Motor neuron (in vitro differentiated cells): ENCODE results near the gene EXOC3L2. TPM values are rescaled to one million over a fixed set of nuclear protein-coding genes. Genes with fewer than 3 reads are reported as not detected.

Source experiments
- ATAC-seq, 8 experiments: fragments of 200-7000 bp; cut with Tn5 transposase; replicated peaks in 6 of 8; 2 replicates each; pipeline ENCODE4 v1.8.0; 2021; ENCODE audit warnings: mild to moderate bottlenecking in 8 of 8, moderate library complexity in 8 of 8
- H3K27ac ChIP-seq, 2 donors: fragments of 250-450 bp; sonication (Bioruptor Pico); 2 replicates each; pipeline ENCODE4 v1.9.0; 2021; ENCODE audit warnings: antibody characterized with exemption in 2 of 2, mild to moderate bottlenecking in 2 of 2, moderate library complexity in 1 of 2
- H3K4me1 ChIP-seq, 2 donors: fragments of 250-450 bp; sonication (Bioruptor Pico); replicated peaks in 1 of 2; 2 replicates each; pipeline ENCODE4 v1.6.1; 2021; ENCODE audit warnings: antibody characterized with exemption in 2 of 2, mild to moderate bottlenecking in 2 of 2, moderate library complexity in 1 of 2
- H3K4me3 ChIP-seq, 5 donors: fragments of 250-450 bp; sonication (Bioruptor Pico); 2 replicates each; pipeline ENCODE4 v1.9.0; 2021; ENCODE audit warnings: antibody characterized with exemption in 5 of 5, mild to moderate bottlenecking in 5 of 5, moderate library complexity in 4 of 5
- WGBS, 10 experiments: fragments of 450-650 bp; shearing (Covaris generic); methylation state at CpG; one replicate each; pipeline ENCODE4 v1.0.0; 2022; 5-methylcytosine and 5-hydroxymethylcytosine counted together
- in situ Hi-C, 9 experiments: fragments of 400-800 bp; cut with MboI; loops; one replicate each; pipeline ENCODE4 v1.15.0; 2021; ENCODE audit warnings: low sequenced_read_pairs in 9 of 9, low pct_unique_long_range_greater_than_20kb in 2 of 9; ENCODE audit not compliant: unreplicated experiment in 9 of 9
- total RNA-seq, 8 experiments: library from RNA; unstranded; fragments of 300-600 nt; gene quantifications; 2 replicates each; pipeline versions ENCODE4 v1.2.3 to v1.2.4, GENCODE V29; 2022

The EXOC3L2 gene
- total RNA-seq, 8 experiments from 2014 or later: 0.04 to 0.51 (median 0.24) TPM; not detected in 1

DNA sequence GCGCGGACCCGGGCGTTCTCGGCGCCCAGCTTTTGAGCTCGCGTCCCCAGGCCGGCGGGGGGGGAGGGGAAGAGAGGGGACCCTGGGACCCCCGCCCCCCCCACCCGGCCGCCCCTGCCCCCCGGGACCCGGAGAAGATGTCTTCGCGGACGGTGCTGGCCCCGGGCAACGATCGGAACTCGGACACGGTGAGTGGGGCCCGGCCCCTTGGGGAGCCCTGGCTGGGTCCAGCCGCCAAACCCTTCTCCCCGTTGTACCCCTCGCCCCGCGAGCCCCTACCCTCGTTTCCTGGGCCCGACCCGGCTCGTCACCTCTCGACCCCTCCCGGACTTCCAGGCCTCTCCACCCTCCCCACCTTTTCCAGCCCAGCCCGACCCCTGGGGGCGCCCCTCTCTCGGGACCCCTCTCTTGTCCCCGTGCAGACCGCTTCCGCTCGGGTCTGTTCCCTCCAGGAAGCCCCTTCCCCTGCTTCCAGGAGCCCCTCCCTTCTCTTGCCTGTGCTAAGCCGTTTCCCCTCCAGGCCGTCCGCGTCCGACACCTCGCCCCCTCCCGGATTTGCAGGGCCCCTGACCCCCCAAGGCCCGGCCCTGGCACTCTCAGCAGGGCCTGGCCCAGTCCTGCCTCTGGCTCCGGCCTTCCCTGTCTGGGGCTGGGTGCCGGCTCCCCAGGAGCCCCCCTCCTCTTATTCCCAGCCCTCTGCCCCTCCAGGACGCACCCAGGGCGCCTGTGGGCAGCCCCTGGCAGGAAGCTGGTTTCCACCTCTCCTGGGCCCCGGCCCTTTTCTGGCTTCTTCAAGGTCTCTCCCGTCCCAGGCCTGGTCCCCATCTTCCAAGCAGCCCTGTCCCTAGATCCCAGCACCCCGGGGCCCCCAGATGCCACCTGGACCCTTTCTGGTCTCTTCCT, 6.5 kb upstream of the EXOC3L2 start:
- Histone ChIP-seq H3K27ac (peak overlapping the region; percentile 40 to 53), H3K4me1 (peaks cover 5% of the 10 kb centered on the region in 2 donors), H3K4me3 (peak overlapping the region; percentile 54 to 95 (median 85))
- peak; percentile 9 to 57 (median 45) for ATAC-seq
- WGBS, 10 experiments: 14% methylated on average over 2 of the region's 57 CpGs; no CpG with 5 or more reads in 9 of the 10 experiments
- in situ Hi-C loops: no loop called here

DNA sequence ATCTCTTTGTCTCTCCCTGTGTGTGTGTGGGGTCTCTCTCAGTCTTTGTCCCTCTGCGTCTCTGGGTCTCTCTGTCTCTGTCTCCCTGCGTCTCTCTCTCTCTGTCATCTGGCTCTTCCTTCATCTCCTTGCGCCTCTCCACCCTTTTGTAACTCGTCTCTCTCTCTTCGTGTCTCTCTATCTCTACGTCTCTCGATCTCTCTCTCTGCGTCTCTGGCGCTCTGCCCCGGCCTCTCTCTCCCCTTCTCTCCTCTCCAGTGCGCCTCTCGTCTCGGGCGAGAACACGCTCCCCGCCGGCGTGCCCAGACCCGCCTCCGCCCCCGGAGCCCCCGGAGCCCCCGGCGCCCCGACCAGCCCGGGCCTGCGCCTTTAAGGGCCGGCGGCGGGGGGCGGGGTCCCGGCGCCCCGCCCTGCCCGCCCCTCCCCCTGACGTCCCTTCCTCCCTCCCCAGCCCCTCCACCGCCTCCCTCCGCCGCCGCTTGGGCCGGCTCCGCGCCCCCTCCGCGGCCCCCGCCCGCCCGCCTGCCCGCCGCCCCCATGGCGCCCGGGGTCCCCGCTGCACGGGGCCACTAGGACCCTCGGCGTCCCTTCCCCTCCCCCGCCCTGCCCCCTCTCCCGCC, 5.7 kb upstream of the EXOC3L2 start, which contains the start of gene MARK4:
MARK4 (plus strand) TSS at position 440 of the 620 bp plus-strand sequence. CDS start 318 bp downstream, outside the sequence.
- in situ Hi-C loops: no loop called here
- peaks cover 5% of the 10 kb centered on the region in 2 donors for H3K4me1 ChIP-seq

DNA sequence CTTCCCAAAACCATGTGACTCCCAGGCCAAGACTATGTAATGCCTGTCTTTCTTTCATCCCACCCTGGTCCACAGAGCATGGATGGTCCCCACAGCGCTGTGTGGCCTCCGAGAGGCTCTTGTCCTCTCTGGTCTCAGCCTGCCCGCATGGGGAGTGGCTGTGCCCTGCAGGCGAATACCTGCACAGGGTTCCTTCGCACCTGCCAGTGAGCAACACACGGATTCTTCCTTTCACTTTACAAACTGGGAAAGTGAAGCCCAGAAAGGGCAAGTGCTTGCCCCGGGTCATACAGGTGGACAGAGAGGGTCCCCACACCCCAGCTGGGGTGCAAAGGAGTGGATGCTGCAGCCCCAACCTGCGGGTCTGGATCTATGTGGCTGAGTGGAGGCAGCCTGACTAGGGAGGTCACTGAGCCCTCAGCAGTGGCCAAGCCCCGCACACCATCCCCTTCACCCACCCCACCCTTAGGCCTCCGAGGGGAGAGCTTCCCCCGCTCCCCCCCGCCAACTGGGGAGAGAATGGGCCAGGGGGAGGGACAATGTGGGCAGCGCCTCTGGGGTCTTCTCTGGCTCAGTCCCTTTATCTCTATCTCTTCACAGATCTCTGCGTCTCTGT, 5.1 kb upstream of the EXOC3L2 start:
- H3K4me1 ChIP-seq: peaks cover 5 to 7% of the 10 kb centered on the region in 2 donors
- ATAC-seq: peak in 6 of 8 experiments; percentile 10 to 39 (median 28)
- peak overlapping the region in 1 of 2 donors; percentile 17 for H3K27ac ChIP-seq
- H3K4me3 ChIP-seq: peak overlapping the region; percentile 54 to 95 (median 85)
- in situ Hi-C loops: no loop called here
- 0 to 90% (median 42%) methylated on average over 1 to 6 of the region's 14 CpGs; no CpG with 5 or more reads in 6 of the 10 experiments for WGBS, 10 experiments

More for the DNA sequence above, 5.7 kb upstream of the EXOC3L2 start, which contains the start of gene MARK4:
- Histone ChIP-seq H3K4me3 (peak within 1 kb of the TSS; percentile 54 to 95 (median 85)), H3K27ac (peak within 1 kb of the TSS; percentile 40 to 53)
- peak; percentile 59 to 71 (median 68) for ATAC-seq
- 0% methylated on average over 1 to 10 of the region's 58 CpGs; no CpG with 5 or more reads in 6 of the 10 experiments for WGBS, 10 experiments

- no peak overlapping the region for H3K27ac ChIP-seq
- H3K4me1 ChIP-seq: peaks cover 5 to 11% of the 10 kb centered on the region in 2 donors
- ATAC-seq: no peak
- 13 to 92% (median 41%) methylated on average over 2 to 6 of the region's 11 CpGs; no CpG with 5 or more reads in 1 of the 10 experiments for WGBS, 10 experiments
- no peak overlapping the region for H3K4me3 ChIP-seq
- in situ Hi-C loops: no loop called here
These were observed 4.2 kb upstream of the EXOC3L2 start for GRCh38 chr19:45249261-45250033.

DNA sequence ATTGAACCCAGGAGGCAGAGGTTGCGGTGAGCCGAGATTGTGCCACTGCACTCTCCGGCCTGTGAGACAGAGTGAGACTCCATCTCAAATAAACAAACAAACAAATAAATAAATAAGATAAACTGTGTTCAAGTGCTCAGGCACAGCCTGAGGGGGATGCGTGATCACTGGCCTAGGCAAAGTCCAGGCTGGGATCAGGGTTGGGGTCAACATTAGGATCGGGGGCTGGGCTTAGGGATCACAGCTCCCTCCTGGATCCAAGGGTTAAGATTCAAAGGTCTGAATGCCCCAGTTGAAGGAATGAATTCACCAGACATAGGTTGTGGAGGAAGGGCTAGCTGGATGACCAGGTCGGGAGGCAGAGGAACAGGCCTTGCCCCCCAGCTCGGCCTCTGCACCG, 1.9 kb upstream of the EXOC3L2 start:
- Histone ChIP-seq H3K4me1 (peaks cover 5 to 6% of the 10 kb centered on the region in 2 donors), H3K4me3 (no peak overlapping the region), H3K27ac (no peak overlapping the region)
- WGBS, 10 experiments: 75 to 100% (median 100%) methylated on average over 2 to 6 of the region's 8 CpGs; no CpG with 5 or more reads in 5 of the 10 experiments
- ATAC-seq: no peak
- in situ Hi-C loops: no loop called here

- peaks cover 5 to 6% of the 10 kb centered on the region in 2 donors for H3K4me1 ChIP-seq
- peak in 1 of 8 experiments; percentile 5 for ATAC-seq
- in situ Hi-C loops: no loop called here
- no peak overlapping the region for H3K27ac ChIP-seq
- 29 to 83% (median 50%) methylated on average over 1 to 4 of the region's 4 CpGs; no CpG with 5 or more reads in 3 of the 10 experiments for WGBS, 10 experiments
- H3K4me3 ChIP-seq: no peak overlapping the region
These were observed 619 bp upstream of the EXOC3L2 start for GRCh38 chr19:45245826-45246225.

- ATAC-seq: no peak
- Histone ChIP-seq H3K4me3 (no peak overlapping the region), H3K27ac (no peak overlapping the region), H3K4me1 (peaks cover 0 to 6% of the 10 kb centered on the region in 2 donors)
- WGBS, 10 experiments: 28 to 100% (median 80%) methylated on average over 2 to 9 of the region's 15 CpGs; no CpG with 5 or more reads in 1 of the 10 experiments
- in situ Hi-C loops: no loop called here
These were observed 943 bp downstream of the EXOC3L2 start for GRCh38 chr19:45244133-45244794.

- in situ Hi-C loops: no loop called here
- no peak for ATAC-seq
These were observed 2.0 kb downstream of the EXOC3L2 start for GRCh38 chr19:45243144-45243732.

DNA sequence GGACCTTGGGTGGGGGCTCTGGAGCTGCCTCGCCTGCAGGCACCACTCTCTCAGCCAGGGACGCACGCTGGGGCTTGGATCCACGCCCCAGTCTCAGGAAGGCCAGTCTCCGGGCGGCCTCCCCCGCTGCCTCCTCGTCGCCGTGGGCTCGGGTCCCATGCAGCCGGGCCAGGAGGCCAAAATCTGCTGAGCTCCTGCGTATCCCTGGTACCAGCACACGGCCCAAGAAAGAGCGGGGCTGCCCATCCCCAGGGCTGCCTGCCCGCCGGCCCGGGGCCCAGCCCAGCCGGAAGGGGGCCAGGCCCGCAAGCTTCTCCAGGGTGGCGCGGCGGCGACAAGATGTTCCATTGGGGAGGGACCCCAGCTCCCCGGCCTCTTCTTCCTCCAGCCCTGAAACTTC, 6.7 kb downstream of the EXOC3L2 start:
- no peak for ATAC-seq
- Histone ChIP-seq H3K4me1 (no peaks in the 10 kb centered on the region), H3K27ac (no peak overlapping the region), H3K4me3 (no peak overlapping the region)
- in situ Hi-C loops: no loop called here
- 30% methylated on average over 2 of the region's 25 CpGs; no CpG with 5 or more reads in 9 of the 10 experiments for WGBS, 10 experiments

More at GRCh38 chr19:45243144-45243732, 2.0 kb downstream of the EXOC3L2 start:
- H3K4me1 ChIP-seq: peaks cover 0 to 6% of the 10 kb centered on the region in 2 donors
- H3K4me3 ChIP-seq: no peak overlapping the region
- no peak overlapping the region for H3K27ac ChIP-seq
- 50 to 83% (median 77%) methylated on average over 1 to 9 of the region's 13 CpGs; no CpG with 5 or more reads in 4 of the 10 experiments for WGBS, 10 experiments

DNA sequence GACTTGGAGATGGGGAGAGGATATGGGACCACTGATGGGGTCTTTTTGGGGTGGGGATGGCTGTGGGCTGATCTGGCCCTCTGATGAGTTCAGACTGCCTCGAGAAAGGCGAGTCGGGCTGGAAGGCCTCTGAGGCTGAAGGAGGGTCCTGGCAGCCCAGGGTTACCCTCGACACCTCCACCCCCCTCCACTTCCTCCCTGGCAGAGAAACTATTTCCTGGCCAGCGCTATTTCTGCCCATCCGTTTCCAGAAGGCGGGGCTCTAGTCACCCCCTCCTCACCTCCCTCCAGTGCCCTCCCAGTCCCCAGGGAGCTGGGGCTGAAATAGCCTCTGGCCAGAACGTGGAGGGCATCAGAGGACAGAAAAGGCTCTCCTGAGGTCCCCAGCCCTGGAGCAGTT, 9.7 kb downstream of the EXOC3L2 start:
- Histone ChIP-seq H3K4me3 (no peak overlapping the region), H3K4me1 (no peaks in the 10 kb centered on the region), H3K27ac (no peak overlapping the region)
- 0 to 50% methylated on average over 1 to 2 of the region's 8 CpGs; no CpG with 5 or more reads in 8 of the 10 experiments for WGBS, 10 experiments
- no peak for ATAC-seq
- in situ Hi-C loops: no loop called here

DNA sequence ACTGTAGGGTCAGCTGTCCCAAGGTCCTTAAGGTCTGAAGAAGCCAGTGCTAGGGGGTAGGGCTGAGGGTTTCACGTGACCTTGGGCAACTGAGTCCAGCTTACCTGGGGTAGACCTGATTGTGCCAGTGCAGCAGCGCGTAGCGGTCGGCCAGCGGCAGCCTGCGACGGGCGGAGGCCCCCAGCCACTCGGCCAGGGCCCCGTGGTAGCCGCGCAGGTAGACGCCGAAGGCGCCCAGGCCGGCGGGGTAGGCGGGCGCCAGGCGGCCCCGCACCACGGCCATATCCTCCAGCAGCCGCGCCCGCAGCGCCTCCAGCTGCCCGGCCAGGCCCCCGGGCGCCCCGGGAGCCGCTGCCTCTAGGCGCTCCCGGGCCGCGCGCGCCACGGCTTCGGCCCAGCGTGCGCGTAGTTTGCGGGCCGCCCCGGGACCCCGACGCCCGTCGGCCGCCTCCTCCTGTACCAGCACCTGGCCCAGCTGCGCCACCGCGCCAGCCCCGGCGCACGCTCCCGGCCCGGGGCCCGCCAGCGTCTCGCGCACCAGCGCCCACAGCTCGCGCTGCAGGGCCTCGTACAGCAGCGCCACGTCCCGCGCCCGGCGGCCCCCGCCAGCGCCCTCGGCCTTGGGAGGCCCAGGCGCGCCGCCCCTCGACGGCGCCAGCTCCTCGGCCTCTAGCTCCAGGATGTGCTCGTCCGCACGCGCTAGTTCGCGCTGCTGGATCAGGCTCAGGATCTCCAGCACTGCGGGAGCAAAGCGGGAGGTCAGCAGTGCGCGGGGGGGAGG, 10.9 kb downstream of the EXOC3L2 start:
- Histone ChIP-seq H3K27ac (no peak overlapping the region), H3K4me3 (no peak overlapping the region), H3K4me1 (no peaks in the 10 kb centered on the region)
- 5 to 33% (median 30%) methylated on average over 1 to 13 of the region's 93 CpGs; no CpG with 5 or more reads in 7 of the 10 experiments for WGBS, 10 experiments
- in situ Hi-C loops: no loop called here
- ATAC-seq: peak in 5 of 8 experiments; percentile 19 to 65 (median 29)
